Activated CD4-positive, alpha-beta T cell treated with anti-CD3 and anti-CD28 coated beads, Interleukin-2, amount 50 U/mL, for 48 hours (primary cell): ENCODE measurements around the gene USP47.

Experiments used
- DNase-seq, 2 experiments: peaks; one replicate each; pipeline ENCODE4 v3.0.0-alpha.2; 2020

Gene USP47

DNA sequence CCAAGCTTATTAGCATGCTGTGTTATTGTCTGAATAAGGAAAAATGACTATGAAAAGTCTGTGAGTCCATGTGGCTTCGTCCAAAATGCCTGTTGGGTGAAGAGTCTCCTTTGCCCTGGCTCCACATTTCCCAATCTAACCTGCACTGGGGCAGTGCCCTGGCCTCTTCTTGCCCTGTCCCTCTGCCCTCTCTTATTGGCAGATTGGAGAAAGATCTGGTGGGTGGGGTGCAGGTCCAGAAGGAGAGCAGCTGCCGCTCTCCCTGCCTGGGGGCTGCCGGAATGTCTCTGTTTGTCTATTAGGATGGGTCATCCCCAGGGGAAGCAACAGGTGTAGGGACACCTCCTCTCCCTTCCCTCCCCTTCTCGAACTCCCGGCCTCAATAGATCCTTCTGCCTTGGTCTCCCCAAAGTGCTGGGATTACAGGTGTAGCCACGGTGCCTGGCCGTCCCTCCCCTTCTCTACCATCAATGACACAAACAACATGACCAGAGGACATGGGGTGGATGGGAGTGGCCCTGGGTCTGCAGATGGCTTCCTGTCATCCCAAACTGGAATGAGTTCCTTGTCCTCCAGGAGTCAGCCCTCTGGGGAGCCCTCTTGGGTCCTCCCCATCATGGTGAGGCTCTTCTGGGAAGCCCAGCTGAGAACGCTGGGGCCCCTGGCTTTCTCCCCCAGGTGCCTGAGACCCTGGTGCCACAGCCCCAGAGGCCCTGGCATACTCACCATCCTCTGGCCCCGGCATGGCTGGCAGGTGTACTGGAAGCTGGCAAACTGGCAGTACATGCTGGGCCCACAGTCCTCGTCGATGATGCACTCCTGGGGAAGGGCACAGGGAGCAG, 126.1 kb downstream of the USP47 start:
- no peak for DNase-seq

DNA sequence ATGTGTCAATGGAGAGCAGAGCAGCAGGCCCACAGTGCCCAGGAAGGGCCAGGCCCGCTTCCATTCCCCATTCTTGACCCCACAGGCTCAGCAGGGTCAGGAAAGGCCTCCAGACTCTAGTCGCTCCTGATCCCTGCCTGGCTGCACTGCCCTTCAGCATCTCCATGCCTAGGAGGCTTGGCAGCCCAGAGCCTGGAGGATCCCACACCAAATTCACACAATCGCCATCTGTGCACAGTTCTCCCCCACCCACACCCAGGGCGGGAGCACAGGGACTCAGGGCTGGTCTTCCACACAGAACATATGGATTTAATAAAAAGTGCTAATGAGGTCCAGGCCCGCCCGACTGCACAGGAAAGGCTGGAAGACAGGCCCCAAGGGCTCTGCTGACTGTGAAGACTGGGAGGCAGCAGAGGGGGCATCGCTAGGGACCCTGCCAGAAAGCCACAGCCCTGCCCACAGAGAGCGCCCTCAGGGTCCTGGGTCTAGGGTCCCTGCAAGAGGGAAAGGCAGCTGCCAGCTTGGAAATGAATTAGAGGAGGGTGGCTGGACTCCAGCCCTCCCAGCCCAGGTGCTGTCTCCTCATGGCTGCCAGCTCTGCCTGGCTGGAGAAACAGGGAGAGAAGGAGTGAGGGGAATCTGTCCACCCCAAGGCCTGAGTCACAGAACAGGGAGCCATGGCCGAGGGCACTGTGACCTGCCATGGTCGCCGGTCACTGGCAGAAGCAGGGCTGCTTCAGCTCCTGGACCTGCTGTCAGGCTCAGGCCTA, 126.9 kb downstream of the USP47 start:
- no peak for DNase-seq

DNA sequence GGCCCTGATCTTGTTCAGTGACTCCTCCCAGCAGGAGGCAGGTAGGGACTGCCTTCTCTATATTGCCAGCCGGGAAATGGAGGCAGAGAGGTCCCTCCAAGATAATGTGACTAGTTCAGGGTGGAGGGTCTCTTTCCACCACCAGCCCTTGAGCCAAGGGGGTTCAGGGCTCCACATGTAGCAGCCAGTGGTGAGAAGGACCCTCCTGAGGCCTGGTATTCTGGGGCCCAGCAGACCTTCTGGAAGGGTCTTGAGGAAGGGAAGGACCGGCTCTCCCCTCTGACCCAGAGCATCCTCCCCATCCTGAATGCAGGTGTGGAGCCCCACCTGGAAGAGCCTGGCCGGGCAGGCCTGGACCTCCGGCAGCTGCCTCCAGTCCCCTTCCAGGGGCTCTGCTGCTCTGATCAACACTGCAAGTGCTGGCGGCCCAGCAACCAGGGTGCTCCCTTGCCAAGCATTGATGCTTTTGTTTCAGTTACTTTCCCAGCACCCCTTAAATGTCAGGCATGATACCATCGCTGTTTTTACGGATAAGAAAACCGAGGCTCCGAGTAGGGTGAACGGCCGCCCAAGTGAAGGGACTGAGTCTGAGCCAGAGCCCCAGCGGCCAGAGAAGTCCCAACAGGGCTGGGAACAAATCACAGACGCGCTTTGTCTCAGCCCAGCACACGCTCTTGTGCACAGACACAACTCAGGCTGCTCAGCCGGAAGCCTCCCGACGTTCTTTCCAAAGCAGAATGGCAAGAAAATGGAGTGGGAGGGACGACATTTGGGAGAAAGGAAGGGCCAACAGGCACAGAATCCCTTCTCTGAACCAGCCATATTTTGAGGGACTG, 127.8 kb downstream of the USP47 start:
- DNase-seq = no peak

DNA sequence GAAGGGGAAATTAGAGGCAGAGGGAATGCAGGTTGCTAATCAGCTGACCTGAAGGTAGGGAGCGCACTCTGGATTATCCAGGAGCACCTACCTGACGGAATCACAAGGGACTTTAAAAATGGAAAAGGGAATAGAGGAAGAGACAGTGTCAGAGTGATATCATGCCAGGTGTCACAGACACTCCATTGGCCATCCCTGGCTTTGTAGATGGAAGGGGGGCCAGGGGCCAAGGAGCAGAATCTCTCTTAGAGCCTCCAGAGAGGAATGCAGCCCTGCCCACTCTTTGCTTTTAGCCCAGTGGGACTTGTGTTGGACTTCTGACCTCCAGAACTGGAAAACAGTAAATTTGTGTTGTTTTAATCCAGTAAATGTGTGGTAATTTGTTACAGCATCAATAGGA, 128.8 kb downstream of the USP47 start:
- DNase-seq = no peak

DNA sequence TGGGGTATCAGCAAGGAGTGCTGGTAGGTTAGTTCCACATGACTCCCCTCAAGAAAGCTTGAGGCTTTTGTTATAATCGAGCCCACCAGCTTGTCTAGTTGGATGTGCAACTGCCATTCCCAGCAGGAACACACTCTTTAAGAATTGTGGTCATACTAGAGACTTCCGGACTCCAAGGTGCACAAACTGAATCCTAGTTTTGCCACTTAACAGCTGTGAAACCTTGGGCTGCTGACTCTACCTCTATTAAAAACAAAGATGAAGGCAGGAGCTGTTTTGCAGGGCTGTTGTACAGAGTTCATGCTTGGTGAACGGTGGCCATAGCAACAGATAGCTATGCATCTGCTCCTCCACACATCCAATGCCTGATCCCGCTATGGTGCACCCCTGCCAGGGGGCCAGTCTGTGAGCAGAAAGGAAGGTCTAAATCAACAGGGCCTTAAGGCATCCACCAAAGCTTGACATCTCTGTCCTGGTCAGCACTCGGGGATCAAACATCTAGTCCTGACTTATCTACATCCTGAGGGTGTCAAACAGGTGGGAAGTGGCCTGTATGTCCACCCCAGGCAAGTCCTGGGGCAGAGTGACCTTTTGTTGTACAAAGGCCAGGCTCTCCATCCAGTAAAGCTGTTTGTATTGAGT, 130.3 kb downstream of the USP47 start:
- DNase-seq = no peak

DNA sequence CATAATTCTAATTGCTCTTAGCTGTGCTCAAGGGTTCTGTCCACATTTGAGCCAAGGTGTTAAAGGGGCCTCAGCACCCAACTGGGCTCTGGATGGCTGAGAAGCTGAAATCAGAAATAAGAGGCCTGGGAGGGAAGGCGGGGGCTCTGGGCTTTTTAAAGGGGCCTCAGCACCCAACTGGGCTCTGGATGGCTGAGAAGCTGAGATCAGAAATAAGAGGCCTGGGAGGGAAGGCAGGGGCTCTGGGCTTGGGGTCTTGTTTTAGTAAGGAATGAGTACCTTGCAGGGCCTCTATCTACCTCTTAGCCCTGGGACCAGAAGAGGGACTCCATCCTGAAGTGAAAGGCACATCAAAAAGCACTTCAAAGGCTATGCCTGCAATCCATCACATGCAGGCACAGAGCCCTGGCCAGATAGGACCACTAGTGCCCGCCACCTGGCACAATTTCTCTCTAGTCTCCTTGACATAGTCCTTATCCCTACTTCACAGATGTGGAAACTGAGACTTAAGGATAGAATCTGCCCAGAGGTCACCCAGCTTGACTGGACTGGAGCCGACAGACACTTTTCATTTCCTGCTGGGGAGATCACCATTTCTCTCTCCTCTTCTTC, 131.1 kb downstream of the USP47 start:
- DNase-seq = no peak

DNA sequence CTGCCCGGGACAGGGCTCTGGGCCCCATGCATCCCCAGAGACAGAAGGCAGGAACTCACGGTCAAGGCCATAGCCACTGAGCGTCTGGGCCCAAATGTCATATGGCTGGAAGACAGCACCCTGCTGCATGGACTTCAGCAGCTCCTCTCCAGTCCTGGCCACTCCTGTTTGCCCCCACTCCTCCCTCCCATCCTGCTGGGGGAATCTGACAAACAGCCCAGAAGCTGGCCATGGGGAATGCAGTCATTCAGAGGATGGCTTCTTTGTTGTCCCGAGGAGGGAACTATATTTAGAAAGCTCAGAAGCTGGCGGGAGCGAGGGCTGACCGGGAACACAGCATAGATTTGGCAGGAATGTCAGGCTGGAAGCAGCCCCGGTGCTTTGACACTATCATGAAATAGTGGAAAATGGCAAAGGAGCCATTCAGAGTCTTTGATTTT, 131.6 kb downstream of the USP47 start:
- no peak for DNase-seq

DNA sequence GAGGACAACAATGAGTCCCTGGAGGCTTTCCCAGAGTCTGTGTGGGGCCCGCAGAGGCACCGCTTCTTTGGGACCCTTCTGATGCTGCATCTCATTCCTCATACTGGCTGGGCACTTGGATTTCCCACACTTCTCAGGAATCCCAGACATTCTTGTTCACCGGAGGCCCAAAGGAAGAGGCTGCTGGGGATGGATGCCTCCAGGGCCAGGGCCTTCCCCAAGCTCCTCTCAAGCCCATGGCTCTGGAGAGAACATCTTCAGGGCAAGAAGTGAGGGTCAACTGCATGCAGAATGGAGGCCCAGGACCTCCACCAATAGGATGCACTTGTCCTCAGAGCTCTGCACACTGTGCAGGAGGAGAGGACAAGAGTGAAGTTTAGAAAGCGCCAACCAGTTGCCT, 132.1 kb downstream of the USP47 start:
- DNase-seq = no peak

DNA sequence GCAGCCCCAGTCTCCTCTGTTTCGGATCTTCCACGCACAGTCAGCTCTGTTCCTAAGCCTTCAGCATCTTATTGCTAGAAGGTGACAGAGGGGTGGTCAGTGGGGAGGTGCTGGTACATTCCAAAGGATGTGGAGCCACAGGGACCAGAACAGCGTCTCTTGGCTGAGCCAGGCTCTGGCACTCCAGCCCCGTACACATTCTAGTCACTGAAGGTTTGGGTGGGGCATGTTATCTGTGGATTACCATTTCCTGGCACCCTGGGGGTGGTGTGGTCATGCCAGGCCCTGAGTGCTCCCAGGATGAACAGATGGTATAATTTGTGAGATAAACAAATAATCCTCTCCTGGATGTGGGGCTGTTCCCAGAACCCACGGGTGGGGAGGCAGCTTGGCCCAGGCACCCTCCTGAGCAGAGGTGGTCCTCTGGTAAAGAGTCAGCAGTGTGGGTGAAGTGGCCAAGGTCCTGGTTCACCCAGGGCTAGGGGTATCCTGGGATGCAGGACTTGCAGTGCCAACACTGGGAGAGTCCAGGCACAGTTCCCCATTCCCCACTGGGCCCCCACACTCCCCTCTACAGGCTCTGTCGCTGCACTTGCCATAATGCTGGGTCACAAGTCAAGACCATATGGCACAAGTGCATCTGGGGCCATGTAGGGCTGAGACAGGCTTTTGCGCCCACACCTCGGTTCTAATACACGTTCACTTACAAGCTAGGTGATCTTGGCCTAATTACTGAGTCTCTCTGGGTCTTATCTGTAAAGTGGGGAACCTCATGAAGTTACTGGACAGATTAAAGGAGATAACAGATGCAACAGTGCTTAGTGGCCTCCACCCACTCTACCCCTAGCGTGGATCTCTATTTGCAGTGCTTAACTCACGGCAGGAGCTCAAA, 133.7 kb downstream of the USP47 start:
- DNase-seq = no peak

DNA sequence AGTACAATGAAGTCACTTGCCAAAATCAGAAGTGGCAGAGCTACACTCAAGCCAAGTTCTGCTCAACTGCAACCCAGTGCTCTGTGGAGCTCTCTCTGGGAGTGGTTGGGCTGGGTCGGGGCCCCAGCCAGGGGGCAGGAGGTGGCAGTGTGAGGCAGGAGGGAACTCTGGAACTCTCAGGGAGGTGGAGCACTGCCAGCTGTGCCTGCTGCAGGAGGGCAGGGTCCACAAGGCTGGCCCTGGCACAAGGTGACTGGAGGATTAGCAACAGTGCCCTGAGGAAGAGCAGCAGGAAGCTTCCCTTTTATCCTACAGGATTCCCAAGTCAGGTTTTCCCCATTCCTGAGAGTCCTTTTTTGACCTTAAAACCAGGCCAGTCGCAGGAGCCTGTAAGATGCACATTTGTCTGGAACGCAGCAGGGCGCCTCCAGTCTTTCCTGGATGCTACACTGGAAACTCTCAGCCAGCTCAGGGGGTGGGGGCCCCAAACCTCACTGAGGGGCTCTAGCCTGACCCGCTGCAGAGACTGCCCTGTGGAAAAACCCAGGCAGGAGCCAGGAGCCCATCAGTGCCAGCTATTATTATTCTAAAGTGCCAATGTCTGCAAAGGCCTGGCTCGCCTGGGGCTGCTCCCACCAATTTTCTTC, 134.8 kb downstream of the USP47 start:
- no peak for DNase-seq

DNA sequence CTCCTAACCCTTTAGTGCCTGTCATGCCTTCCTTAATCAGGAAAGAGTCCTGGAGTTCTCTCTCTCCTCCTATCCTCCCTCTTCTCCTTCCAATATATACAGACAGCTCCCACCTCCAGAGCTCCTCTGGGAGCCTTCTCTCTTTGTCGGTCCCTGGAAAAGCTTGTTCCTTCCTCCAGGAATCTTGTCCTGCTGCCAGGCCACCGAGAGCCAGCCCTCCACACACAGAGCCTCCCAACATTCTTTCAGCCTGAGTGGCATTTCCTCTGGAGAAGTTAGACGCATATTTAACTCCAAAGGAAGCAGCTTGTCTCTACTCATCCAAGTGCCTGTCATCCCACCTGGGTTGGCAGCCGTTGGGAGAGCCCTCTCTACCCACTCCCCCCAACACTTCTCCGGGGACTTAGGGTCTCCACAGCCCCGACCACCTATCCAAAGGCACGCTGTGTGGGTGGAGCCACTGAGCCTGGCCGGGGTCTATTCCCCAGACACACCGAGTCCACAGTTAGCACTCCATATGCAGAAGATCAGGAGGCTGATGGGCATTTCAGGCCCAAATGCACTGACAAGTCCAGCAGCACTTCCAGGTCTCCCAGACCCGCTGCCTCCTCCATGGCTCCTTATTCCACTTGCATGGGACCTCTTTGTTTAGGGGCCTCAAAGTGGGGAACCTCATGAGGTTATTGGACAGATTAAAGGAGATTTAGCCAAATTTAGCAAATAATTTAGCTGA, 135.6 kb downstream of the USP47 start:
- no peak for DNase-seq

DNA sequence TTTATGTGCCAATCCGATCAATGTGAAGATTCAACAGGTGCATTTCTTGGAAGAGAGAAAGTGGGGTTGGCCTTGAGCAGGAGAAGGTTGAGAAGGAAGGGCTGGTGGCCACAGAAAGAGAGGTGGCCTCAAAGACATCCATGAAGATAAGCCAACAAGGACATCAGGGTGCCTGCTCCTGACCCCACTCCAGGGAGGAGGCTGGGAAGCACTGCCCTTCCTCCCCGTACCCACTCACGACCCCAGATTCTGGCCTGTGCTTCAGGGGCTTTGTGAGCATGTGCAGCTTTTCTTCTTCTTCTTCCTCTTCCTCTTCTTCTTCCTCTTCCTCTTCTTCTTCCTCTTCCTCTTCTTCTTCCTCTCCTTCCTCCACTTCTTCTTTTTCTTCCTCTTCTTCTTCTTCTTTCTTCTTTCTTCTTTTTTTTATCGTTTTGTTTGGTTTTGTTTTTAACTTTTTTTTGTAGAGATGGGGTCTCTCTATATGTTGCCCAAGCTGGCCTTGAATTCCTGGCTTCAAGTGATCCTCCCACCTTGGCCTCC, 136.4 kb downstream of the USP47 start:
- DNase-seq = no peak

DNA sequence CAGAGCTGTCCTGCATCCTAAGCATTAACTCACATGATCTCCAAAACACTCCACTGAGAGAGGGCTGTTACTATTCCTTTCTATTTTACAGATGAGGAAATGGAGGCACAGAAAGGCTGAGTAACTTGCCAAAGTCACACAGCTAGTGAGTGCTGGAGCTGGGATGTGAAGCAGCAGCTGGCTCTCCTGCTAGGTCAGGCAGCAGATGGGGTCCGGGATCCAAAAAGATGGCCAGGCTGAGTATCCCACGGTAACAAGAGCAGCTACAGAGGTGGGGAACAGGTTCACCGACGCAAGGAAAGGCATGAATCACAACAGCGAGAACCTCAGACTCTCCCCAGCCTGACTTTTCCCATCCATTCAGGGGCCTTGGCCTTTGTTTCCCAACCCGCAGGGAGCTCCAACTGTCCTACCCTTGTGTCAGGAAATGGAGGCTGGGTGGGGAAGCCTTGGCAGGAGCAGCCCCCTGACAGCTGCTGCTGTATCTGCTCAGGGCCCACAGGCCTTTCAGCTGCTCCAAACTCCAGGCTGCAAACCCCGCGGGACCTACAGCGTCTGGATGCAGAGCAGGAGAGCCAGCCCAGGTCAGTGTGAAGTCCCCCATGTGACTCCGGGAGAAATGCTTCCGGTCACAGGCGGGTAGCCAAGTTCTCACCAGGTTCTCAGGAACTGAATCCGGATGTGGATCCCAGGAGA, 137.2 kb downstream of the USP47 start:
- DNase-seq = no peak

DNA sequence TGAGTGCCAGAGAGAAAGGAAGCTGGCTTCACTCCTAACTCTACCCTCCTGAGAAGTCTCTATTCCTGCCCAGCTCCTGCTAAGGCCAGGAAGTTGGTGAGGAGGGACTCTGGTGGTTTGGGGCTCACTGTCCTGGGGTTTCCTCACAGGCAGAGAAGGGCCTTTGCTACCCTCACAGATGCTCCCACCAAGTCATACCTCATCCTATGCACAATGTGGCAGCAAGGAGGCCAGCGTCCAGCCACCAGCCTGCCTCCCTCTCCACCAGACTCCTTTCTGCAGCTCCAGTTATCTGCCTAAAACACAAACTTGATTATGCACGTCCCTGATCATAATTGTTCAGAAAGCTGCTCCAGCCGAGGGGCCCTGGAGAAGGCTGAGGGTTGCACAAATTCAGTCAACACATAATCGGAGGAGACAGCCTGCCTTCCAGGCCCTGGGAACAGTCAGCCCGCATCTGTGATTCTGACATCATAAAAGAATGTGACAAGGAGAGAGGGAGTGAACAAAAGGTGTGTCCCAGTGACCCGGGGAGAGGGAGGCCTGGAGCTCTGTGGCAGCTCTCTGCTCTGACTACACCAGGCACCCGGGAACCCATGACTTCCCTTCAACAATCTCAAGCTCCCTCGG, 137.8 kb downstream of the USP47 start:
- no peak for DNase-seq

DNA sequence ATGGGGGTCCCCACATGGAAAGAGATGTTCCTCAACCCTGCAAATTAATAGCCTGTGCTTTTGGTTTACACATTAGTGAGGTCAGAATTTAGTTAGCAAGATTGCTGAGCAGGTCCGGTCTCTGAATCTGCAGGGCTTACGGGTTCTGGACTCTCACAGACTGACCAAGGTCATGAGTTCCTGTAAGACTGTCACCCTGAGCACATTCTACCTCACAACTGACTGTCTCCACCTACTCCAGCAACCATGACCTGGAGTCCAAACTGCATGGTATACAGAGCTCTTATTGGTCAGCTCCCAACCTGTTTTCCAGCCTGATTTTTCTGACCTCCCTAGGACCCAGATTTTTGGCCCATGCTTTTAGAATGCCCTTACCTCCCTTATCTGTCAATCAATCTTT, 138.4 kb downstream of the USP47 start:
- DNase-seq = no peak

DNA sequence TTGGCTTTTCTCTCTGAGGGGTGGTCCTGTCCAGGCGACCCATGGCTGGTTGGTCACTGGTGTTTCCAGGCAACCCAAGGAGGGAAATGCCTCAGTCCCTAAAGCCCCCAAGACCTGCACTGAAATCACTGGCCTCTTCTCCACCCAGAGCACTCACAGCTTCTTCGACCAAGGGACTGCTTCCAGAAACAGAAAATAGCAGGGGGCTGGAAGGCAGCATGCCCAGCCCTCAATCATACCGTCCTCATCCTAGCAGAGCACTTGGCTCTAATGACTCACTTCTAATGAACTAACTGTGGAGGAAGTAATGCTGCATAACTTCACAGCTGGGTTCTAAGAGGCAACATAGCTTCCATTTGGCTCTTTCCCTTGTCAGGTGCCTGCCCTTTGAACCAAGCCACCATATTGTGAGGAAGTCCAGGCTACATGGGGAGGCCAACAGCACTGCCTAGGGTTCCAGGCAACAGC, 139.1 kb downstream of the USP47 start:
- no peak for DNase-seq

DNA sequence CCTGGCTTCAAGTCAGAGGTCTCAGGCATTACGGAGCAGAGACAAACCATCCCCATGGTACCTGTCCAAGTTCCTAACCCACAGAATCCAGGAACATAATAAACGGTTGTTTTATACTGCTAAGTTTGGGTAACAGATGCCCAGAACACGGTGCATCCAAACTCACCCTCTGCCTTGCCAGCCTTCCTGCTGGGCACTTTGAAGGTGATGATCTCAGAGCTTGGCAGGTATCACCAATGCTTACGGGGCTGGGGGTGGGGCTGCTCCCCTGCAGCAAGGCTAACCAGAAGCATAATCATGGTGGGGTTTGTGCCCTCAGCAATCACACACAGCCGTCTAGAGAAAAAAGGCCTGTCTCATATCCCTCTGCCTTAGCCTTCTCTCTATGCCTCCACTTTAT, 139.6 kb downstream of the USP47 start:
- no peak for DNase-seq

DNA sequence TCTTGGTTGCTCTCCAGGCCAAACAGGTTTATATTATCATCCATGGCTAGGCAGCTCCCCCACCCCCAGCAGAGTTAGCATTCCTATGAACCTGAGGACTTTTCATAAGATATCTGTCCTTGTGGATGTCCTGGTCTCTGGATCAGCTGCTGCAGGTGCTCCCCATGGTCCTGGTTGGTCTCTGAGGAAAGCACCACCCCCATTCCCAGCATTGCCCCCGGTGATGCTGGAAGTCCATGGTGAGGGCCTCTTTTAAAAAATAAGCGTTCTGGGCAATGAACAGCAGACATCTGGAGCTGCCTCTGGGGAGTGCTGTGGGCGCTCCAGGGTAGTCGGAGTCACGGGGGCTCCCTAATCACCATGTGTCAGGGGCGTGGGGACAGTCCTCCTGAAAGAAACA, 140.1 kb downstream of the USP47 start:
- DNase-seq = no peak

DNA sequence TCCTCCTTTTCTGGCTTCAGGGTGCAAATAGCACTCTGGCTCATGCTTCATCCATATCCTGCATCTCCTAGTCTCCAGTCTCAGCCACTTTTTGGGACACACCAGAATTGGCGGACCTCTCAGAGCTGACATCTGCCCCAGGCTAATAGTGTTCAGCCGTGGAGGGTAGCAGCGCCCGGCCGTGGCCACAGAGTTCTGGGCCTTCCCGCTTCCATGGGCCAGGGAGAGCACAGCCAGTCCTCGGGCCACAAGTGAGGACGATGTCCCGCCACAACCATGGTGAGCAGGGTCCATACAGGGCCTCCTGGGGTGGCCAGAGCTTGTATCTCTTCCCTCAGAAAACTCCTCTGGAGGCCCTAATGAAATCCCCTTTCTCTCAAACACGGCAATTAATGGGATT, 140.7 kb downstream of the USP47 start:
- DNase-seq = no peak
